RWPE1 (cell line): Measurements from ENCODE around the gene BZW1.

Experiments
- CTCF ChIA-PET: fragments of 350-600 bp; sonication (Branson Sonifier 250); formaldehyde crosslinking; extraction: SDS; loops from one replicate; lab custom pipeline; 2021; lab: Yijun Ruan, JAX
- POLR2A ChIA-PET: fragments of 400-600 bp; formaldehyde crosslinking; extraction: SDS; loops from one replicate; lab custom pipeline; 2020; ENCODE audit warnings: antibody characterized with exemption; ENCODE audit not compliant: low non-redundant PET; lab: Yijun Ruan, JAX
- DNase-seq: peaks from one replicate; pipeline ENCODE4 v3.0.0; 2012; ENCODE audit warnings: low spot score
- H3K27ac ChIP-seq: fragments of 450-650 bp; 2 replicates; pipeline ENCODE4 v1.5.1; 2017
- TF ChIP-seq, protein P1 (sequence below): fragments of 450-650 bp; conservative IDR thresholded peaks from 2 replicates; pipeline ENCODE4 v1.5.1; 2017; ENCODE audit warnings: low read depth, mild to moderate bottlenecking

The BZW1 gene

GRCh38 chr2:200820573-200821234 lies 9.0 kb downstream of the BZW1 start:
- CTCF ChIA-PET: no interaction called here

GRCh38 chr2:200821686-200822245 lies 10.1 kb downstream of the BZW1 start:
- no peak for DNase-seq
- ChIA-PET POLR2A (no interaction called here), CTCF (no interaction called here)
- TF ChIP-seq, protein P1, sequence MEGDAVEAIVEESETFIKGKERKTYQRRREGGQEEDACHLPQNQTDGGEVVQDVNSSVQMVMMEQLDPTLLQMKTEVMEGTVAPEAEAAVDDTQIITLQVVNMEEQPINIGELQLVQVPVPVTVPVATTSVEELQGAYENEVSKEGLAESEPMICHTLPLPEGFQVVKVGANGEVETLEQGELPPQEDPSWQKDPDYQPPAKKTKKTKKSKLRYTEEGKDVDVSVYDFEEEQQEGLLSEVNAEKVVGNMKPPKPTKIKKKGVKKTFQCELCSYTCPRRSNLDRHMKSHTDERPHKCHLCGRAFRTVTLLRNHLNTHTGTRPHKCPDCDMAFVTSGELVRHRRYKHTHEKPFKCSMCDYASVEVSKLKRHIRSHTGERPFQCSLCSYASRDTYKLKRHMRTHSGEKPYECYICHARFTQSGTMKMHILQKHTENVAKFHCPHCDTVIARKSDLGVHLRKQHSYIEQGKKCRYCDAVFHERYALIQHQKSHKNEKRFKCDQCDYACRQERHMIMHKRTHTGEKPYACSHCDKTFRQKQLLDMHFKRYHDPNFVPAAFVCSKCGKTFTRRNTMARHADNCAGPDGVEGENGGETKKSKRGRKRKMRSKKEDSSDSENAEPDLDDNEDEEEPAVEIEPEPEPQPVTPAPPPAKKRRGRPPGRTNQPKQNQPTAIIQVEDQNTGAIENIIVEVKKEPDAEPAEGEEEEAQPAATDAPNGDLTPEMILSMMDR: no peak
- H3K27ac ChIP-seq: no peak overlapping the region; the same call in 1 of the 2 replicates

More at GRCh38 chr2:200820573-200821234, 9.0 kb downstream of the BZW1 start:
- DNase-seq: no peak
- POLR2A ChIA-PET: no interaction called here
- H3K27ac ChIP-seq: no peak overlapping the region
- TF ChIP-seq, protein P1: no peak

GRCh38 chr2:200828104-200828503 lies 16.4 kb downstream of the BZW1 start:
- ChIA-PET POLR2A (no interaction called here), CTCF (no interaction called here)
- TF ChIP-seq, protein P1: no peak
- no peak for DNase-seq
- no peak overlapping the region for H3K27ac ChIP-seq

GRCh38 chr2:200828572-200829257 lies 17.0 kb downstream of the BZW1 start:
- H3K27ac ChIP-seq: no peak overlapping the region
- DNase-seq: no peak
- TF ChIP-seq, protein P1: no peak
- CTCF ChIA-PET: interaction anchor here (0.8 kb wide), 1 partner anchor 17 kb away, joined by 3 read pairs; no protein-coding TSS in a partner anchor
- POLR2A ChIA-PET: no interaction called here

- POLR2A ChIA-PET: no interaction called here
- no peak overlapping the region for H3K27ac ChIP-seq
- TF ChIP-seq, protein P1: no peak
- DNase-seq: no peak
- CTCF ChIA-PET: interaction anchor here (0.8 kb wide), 1 partner anchor 18 kb away, joined by 3 read pairs; no protein-coding TSS in a partner anchor
Observed at GRCh38 chr2:200829258-200829655, 17.5 kb downstream of the BZW1 start.

DNA sequence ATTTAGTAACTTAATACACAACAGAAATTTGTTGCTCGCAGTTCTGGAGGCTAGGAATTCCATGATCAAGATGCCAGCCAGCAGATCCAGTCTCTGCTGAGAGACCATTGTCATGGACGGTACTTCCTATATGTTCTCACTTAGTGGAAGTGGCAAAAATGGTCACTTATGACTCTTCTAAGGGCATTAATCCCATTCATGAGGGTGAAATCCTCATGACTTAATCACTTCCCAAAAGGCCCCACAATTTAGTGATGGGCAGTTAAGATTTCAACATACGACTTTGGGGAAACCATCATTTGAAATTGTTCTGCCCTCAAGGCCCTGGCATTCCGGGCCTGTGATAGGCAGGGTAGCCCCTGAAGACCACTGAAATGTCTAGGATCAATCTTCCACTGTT lies 23.0 kb downstream of the BZW1 start:
- TF ChIP-seq, protein P1: no peak
- POLR2A ChIA-PET: no interaction called here

More for the DNA sequence above, 23.0 kb downstream of the BZW1 start:
- H3K27ac ChIP-seq: no peak overlapping the region
- CTCF ChIA-PET: no interaction called here
- DNase-seq: no peak
